Heart left ventricle (tissue), 16 donors: Measurements from ENCODE around the gene LIN54. TPM values are rescaled to one million over a fixed set of nuclear protein-coding genes. Genes with fewer than 3 reads are reported as not detected.
A peak's percentile ranks its signal among the peaks of the same experiment; 100 is the strongest.
"Not testable (repeated sequence)": the region's sequence is repeated elsewhere in the genome, so short reads cannot be mapped to it uniquely, and the experiment has no call there.

ENCODE experiments used
- ATAC-seq, 4 donors: fragments of 200-7000 bp; cut with Tn5 transposase; one replicate each; pipeline ENCODE4 v1.9.1; 2020 to 2022; ENCODE audit warnings: moderate library complexity in 4 of 4, mild to moderate bottlenecking in 3 of 4, moderate number of reproducible peaks in 1 of 4
- DNase-seq, 5 donors: peaks; one replicate each; pipeline ENCODE4 v3.0.0-alpha.2; 2020
- H3K27ac ChIP-seq, 12 donors: fragments of 200-600 bp; sonication (generic) in 4 of 12; one replicate each; pipeline versions ENCODE4 v1.5.0 to v1.8.0; 2016 to 2022; ENCODE audit warnings: mild to moderate bottlenecking in 2 of 12
- H3K27me3 ChIP-seq, 9 donors: fragments of 200-600 bp; sonication (generic) in 2 of 9; one replicate each; pipeline versions ENCODE4 v1.5.1 to v1.8.0; 2016 to 2022; ENCODE audit warnings: mild to moderate bottlenecking in 3 of 9
- H3K36me3 ChIP-seq, 9 donors: fragments of 200-600 bp; sonication (generic) in 2 of 9; one replicate each; pipeline versions ENCODE4 v1.5.0 to v1.8.0; 2018 to 2022; ENCODE audit warnings: mild to moderate bottlenecking in 2 of 9
- H3K4me1 ChIP-seq, 12 donors: fragments of 200-600 bp; sonication (generic) in 4 of 12; one replicate each; pipeline versions ENCODE4 v1.5.0 to v1.8.0; 2016 to 2022; ENCODE audit warnings: mild to moderate bottlenecking in 3 of 12
- H3K4me3 ChIP-seq, 12 donors: fragments of 200-600 bp; sonication (generic) in 4 of 12; one replicate each; pipeline versions ENCODE4 v1.5.0 to v1.8.0; 2017 to 2022; ENCODE audit warnings: mild to moderate bottlenecking in 9 of 12, moderate library complexity in 4 of 12
- H3K9me3 ChIP-seq, 12 donors: fragments of 200-600 bp; sonication (generic) in 4 of 12; one replicate each; pipeline versions ENCODE4 v1.5.0 to v1.8.0; 2016 to 2022; ENCODE audit warnings: mild to moderate bottlenecking in 1 of 12
- CTCF ChIP-seq, 12 donors: fragments of 200-600 bp; sonication (generic) in 4 of 12; IDR thresholded peaks; one replicate each; pipeline versions ENCODE4 v1.5.0 to v1.8.0; 2018 to 2022; ENCODE audit warnings: antibody characterized with exemption in 12 of 12, mild to moderate bottlenecking in 5 of 12
- POLR2A ChIP-seq, 2 donors: fragments of 450-650 bp; IDR thresholded peaks; one replicate each; pipeline ENCODE4 v1.6.1; 2017; ENCODE audit warnings: antibody characterized with exemption in 2 of 2, mild to moderate bottlenecking in 2 of 2, moderate library complexity in 2 of 2
- WGBS, 4 donors: extraction: QIAGEN DNeasy Blood & Tissue Kit in 2 of 4; methylation state at CpG; one replicate each; pipeline versions ENCODE4 v1.1.5 to v1.1.7; 2013 to 2018; 5-methylcytosine and 5-hydroxymethylcytosine counted together
- intact Hi-C, 10 donors: fragments of 100-400 bp; cut with DNase I; formaldehyde crosslinking; loops; one replicate each; pipeline versions ENCODE4 v1.11.1 to v1.14.2; 2022
- polyA plus RNA-seq, 2 donors: library from polyadenylated mRNA; stranded (reverse); fragments of 200-250 nt; gene quantifications; one replicate each; pipeline ENCODE4 v1.2.3, GENCODE V29; 2013
- total RNA-seq, 9 donors: library from RNA; depleted of rRNA in 2 of 9; stranded (reverse); fragments of >200 nt in 2 of 9; fragmentation: NEBNext Ultra II Directional in 3 of 9; extraction: Animal tissue kit (Norgen Biotek cat#: 25700) in 3 of 9; gene quantifications; one replicate each; pipeline versions ENCODE4 v1.1.0 to v1.2.4, GENCODE V29; 2016 to 2023
- donor health status: ischemic (EF 13 %, LVEDD 7.1; RV severe dilation, severe dysfunction).
- donor health status: healthy with polysubstance abuse.
- donor health status: DM: no; HTN: yes; CAD: no.
- donor health status: DM: no; HTN: no; CAD: no.
- donor health status: ischemic (EF 25% LVEDD 6.9; RV normal size, moderate dysfunction).
- donor health status: ischemic (EF 25% LVEDD 5.7; RV mildly dilated, moderate dysfunction).
- donor health status: healthy.
- donor health status: DM: yes; HTN: yes; CAD: no.
- donor health status: ischemic (EF 35%, LVEDD 5.7; RV mildly dilated, moderate dysfunction).
- donor health status: nonischemic (EF 11% LVEDD 7.7; RV severe dilation, severe dysfunction).
- donor health status: DM: yes; HTN: yes; CAD: no.
- donor health status: PGD.
- donor health status: ischemic (EF 29% LVEDD 5.4; RV normal size, mild dysfunction).
- donor health status: nonischemic (EF 23%, LVEDD 6.1; RV moderate dilation, normal function).

Gene LIN54
- total and polyA plus RNA-seq, 11 donors, result 1.6 to 11.4 (median 7.1) TPM

- Histone ChIP-seq H3K4me3 (peak overlapping the region; percentile 43 to 94 (median 73)), H3K9me3 (no peaks in the 10 kb centered on the region), H3K36me3 (no peaks in the 10 kb centered on the region), H3K27me3 (no peaks in the 10 kb centered on the region), H3K27ac (peak overlapping the region in 11 of 12 donors; percentile 44 to 95 (median 81)), H3K4me1 (peaks cover 0 to 47% (median 23%) of the 10 kb centered on the region in 12 donors)
- TF ChIP-seq CTCF (IDR thresholded peaks at IDR 0.05) (no peak), POLR2A (IDR thresholded peaks at IDR 0.05) (no peak)
- ATAC-seq (peak in 1 of 4 donors; percentile 5), DNase-seq (peak; percentile 10 to 78 (median 40))
- intact Hi-C loops, result loop anchor here in 9 of 10 donors (2.0 to 10.0 kb wide), 8 partner anchors 23 to 640 kb away; partner anchors contain the start of genes THAP9 (in 6 of the 9), COPS4 (in 4 of the 9), ENOPH1 (in 1 of the 9) and HNRNPD (in 1 of the 9)
- WGBS, 4 donors, result 0 to 1% (median 0%) methylated on average over 32 to 43 of the region's 43 CpGs
Observed at GRCh38 chr4:83012200-83012686, 1.6 kb upstream of the LIN54 start.

DNA sequence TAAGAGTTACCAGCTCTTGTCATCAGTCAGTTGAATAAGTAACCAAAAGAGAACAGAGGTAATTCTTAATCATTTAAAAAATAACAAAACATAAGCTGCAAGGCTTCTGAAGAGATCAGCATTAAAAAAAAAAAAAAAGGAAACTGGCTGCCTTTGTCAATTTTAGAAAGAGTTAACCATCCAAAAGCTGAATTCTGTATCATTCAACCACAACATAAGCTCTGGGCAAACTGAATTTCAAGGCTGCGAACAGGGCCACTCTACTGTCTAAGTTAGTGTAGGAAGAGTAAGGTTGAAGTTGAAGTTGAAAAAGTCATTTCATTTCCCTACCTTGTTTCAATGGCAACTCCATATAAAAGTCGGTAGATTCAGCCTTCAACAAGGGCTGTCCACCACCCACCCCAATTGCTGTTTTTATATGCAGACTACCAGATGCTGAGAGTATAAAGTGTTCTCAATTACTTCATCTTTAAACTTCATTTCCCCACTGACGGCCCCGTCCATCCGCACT, 1.1 kb upstream of the LIN54 start:
- 2 to 4% (median 2%) methylated on average over 5 of the region's 5 CpGs for WGBS, 4 donors
- peak overlapping the region in 11 of 12 donors; percentile 44 to 95 (median 81) for H3K27ac ChIP-seq
- no peaks in the 10 kb centered on the region for H3K36me3 ChIP-seq
- H3K9me3 ChIP-seq, result no peaks in the 10 kb centered on the region
- DNase-seq, result no peak
- no peak for TF ChIP-seq POLR2A (IDR thresholded peaks at IDR 0.05)
- TF ChIP-seq CTCF (IDR thresholded peaks at IDR 0.05), result no peak
- intact Hi-C loops, result loop anchor here in 9 of 10 donors (2.0 to 10.0 kb wide), 9 partner anchors 23 to 639 kb away; partner anchors contain the start of genes THAP9 (in 6 of the 9), COPS4 (in 4 of the 9), ENOPH1 (in 1 of the 9) and HNRNPD (in 1 of the 9)
- H3K27me3 ChIP-seq, result no peaks in the 10 kb centered on the region
- ATAC-seq, result no peak
- peaks cover 0 to 49% (median 23%) of the 10 kb centered on the region in 12 donors for H3K4me1 ChIP-seq
- peak overlapping the region; percentile 43 to 94 (median 73) for H3K4me3 ChIP-seq

- WGBS, 4 donors, result 0 to 1% (median 0%) methylated on average over 13 to 14 of the region's 14 CpGs
- TF ChIP-seq CTCF (IDR thresholded peaks at IDR 0.05) (no peak), POLR2A (IDR thresholded peaks at IDR 0.05) (no peak)
- DNase-seq (no peak), ATAC-seq (no peak)
- Histone ChIP-seq H3K9me3 (no peaks in the 10 kb centered on the region), H3K4me1 (peaks cover 0 to 49% (median 23%) of the 10 kb centered on the region in 12 donors), H3K4me3 (peak overlapping the region; percentile 52 to 94 (median 73)), H3K27me3 (no peaks in the 10 kb centered on the region), H3K27ac (peak overlapping the region in 11 of 12 donors; percentile 77 to 95 (median 87)), H3K36me3 (no peaks in the 10 kb centered on the region)
- intact Hi-C loops, result loop anchor here in 7 of 10 donors (2.0 to 10.0 kb wide), 7 partner anchors 105 to 638 kb away; partner anchors contain the start of genes THAP9 (in 4 of the 7), ENOPH1 (in 1 of the 7), HNRNPD (in 1 of the 7) and HNRNPDL (in 1 of the 7)
Observed at GRCh38 chr4:83010111-83010521, 507 bp downstream of the LIN54 start.

GRCh38 chr4:83009529-83009928, 1.1 kb downstream of the LIN54 start:
- Histone ChIP-seq H3K9me3 (no peaks in the 10 kb centered on the region), H3K36me3 (no peaks in the 10 kb centered on the region), H3K27me3 (no peaks in the 10 kb centered on the region), H3K4me1 (peaks cover 0 to 49% (median 23%) of the 10 kb centered on the region in 12 donors), H3K27ac (peak overlapping the region in 5 of 12 donors; percentile 84 to 93 (median 87)), H3K4me3 (peak overlapping the region; percentile 52 to 94 (median 73))
- no peak for TF ChIP-seq POLR2A (IDR thresholded peaks at IDR 0.05)
- no peak for TF ChIP-seq CTCF (IDR thresholded peaks at IDR 0.05)
- WGBS, 4 donors, result 68 to 77% (median 71%) methylated on average over 3 of the region's 3 CpGs
- intact Hi-C loops, result no loop called here
- no peak for DNase-seq
- no peak for ATAC-seq

DNA sequence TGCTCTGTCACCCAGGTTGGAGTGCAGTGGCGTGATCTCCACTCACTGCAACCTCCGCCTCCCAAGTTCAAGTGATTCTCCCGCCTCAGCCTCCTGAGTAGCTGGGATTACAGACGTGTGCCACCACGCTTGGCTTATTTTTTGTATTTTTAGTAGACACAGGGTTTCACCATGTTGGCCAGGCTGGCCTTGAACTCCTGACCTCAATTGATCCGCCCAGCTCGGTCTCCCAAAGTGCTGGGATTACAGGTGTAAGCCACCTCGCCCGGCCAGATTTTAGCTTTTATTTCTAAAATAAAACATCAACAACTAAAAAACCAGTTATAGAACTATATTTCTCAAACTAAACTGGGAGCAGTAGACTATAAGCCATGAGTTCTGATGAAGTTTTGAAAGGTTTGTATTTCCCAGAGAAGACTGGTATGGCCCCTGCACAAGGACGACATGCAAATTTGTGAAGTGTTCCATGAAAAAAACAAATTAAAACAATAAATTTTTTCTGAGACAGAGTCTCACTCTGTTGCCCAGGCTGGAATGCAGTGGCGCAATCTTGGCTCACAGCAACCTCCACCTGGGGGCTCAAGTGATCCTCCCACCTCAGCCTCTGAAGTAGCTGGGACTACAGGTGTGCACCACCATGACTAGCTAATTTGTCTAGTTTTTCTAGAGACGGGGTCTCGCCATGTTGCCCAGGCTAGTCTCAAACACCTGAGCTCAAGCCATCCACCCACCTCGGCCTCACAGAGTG, 7.4 kb downstream of the LIN54 start:
- H3K27ac ChIP-seq, H3K36me3 ChIP-seq, DNase-seq, H3K4me3 ChIP-seq, intact Hi-C loops, H3K4me1 ChIP-seq, H3K9me3 ChIP-seq, H3K27me3 ChIP-seq, ATAC-seq: not testable (repeated sequence)
- 93 to 98% (median 95%) methylated on average over 14 of the region's 14 CpGs for WGBS, 4 donors
